Fibroblast of lung (primary cell): Measurements from ENCODE around the gene C6orf62.

ENCODE experiments used
- CTCF ChIP-seq, 2 donors: IDR thresholded peaks in 1 of 2; conservative IDR thresholded peaks in 1 of 2; 1 replicate in 1 of 2; 2 replicates in 1 of 2; pipeline ENCODE4 v1.5.1; 2011 to 2012; ENCODE audit warnings: low read length in 2 of 2, control low read depth in 1 of 2, inconsistent platforms in 1 of 2, low read depth in 1 of 2, mild to moderate bottlenecking in 1 of 2
- EZH2 ChIP-seq: IDR thresholded peaks from 2 replicates; pipeline ENCODE4 v1.5.1; 2012; ENCODE audit warnings: low read length, control low read depth, mild to moderate bottlenecking; ENCODE audit errors: missing control alignments

GRCh38 chr6:24723270-24723669, 4.3 kb upstream of the C6orf62 start:
- TF ChIP-seq CTCF (conservative IDR thresholded peaks at IDR 0.05 in 1 of 2, IDR thresholded peaks at IDR 0.05 in 1 of 2; ENCODE audit: low read depth in 1 of 2, low read length in 2 of 2) (no peak), EZH2 (no peak)
